Measurements from ENCODE around the gene SKAP2.

The SKAP2 gene

DNA sequence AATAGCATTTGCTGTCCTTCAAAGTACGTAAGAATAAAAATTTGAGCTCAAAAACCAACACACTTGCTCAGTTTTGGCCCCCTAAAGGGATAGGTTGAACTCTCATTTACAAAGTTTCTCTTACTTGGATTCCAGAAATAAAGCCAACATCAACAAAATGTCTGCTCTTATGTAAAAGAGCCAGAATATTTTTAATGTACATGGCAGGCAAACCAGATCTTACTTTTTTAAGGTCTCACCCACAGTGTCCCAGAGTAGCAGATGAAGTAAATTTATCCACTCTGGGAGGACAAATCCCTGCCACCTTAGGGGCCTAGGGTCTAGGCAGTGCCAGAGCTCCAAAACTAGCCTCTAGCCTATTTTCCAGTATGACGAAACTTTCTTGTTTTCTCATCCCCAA, 159.6 kb downstream of the SKAP2 start:
- Histone ChIP-seq H3K4me1 (ENCODE audit: insufficient read depth, low read length) (peaks cover 19% of the 10 kb centered on the region), H3K27me3 (ENCODE audit: control insufficient read depth in 1 of 2, insufficient read depth in 2 of 2, low read length in 2 of 2) (no peaks in the 10 kb centered on the region), H3K9ac (ENCODE audit: low read length) (no peak overlapping the region), H3K9me3 (ENCODE audit: low read length) (no peaks in the 10 kb centered on the region), H3K36me3 (ENCODE audit: insufficient read depth, low read length) (no peaks in the 10 kb centered on the region), H3K27ac (ENCODE audit: low read depth, low read length) (no peak overlapping the region), H3K4me3 (ENCODE audit: low read depth in 1 of 2, low read length in 2 of 2) (no peak overlapping the region)

DNA sequence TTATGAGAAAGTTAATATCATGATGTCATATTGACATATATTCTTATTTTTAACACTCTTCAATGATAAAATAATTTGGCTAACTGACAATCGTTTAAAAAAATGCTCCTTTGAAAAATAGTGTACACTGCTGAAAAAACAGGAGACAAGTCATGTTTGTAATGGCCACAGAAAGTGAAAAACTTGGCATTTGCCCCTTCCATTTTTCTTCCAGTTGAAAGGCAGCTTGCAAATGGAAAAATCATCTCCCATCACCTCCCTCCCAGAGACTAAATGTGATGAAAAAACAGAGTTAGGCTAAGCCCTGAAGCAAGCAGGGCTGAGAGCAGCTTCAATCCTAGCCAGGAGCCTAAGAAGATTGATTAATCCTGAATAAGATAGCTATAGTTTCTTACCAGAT, 160.4 kb downstream of the SKAP2 start:
- no peaks in the 10 kb centered on the region for H3K27me3 ChIP-seq (ENCODE audit: control insufficient read depth in 1 of 2, insufficient read depth in 2 of 2, low read length in 2 of 2)

DNA sequence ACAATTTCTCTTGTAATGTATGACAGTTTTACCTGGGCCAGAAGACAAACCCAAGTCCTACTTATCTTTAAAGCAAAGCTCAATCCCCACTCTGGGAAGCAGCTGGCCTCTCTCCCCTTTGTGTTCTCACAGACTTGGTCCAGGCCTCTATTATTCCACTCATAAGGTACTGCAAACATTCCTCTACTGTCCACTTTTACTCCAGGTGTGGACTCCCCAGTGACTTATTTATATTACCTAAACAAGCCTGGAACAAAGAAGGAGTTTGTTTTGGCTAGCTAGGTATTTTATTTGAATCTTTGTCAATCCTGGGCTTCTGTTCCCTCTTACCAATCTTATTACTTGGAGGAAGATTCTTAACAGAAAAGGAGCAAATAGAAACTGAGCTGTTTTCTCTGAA, 163.5 kb downstream of the SKAP2 start:
- Histone ChIP-seq H3K4me1 (ENCODE audit: insufficient read depth, low read length) (peaks cover 19% of the 10 kb centered on the region), H3K27me3 (ENCODE audit: control insufficient read depth in 1 of 2, insufficient read depth in 2 of 2, low read length in 2 of 2) (no peaks in the 10 kb centered on the region), H3K9me3 (ENCODE audit: low read length) (no peaks in the 10 kb centered on the region), H3K27ac (ENCODE audit: low read depth, low read length) (no peak overlapping the region), H3K36me3 (ENCODE audit: insufficient read depth, low read length) (no peaks in the 10 kb centered on the region), H3K4me3 (ENCODE audit: low read depth in 1 of 2, low read length in 2 of 2) (no peak overlapping the region), H3K9ac (ENCODE audit: low read length) (no peak overlapping the region)

More for the DNA sequence above, 160.4 kb downstream of the SKAP2 start:
- Histone ChIP-seq H3K36me3 (ENCODE audit: insufficient read depth, low read length) (no peaks in the 10 kb centered on the region), H3K4me1 (ENCODE audit: insufficient read depth, low read length) (peaks cover 19% of the 10 kb centered on the region), H3K27ac (ENCODE audit: low read depth, low read length) (no peak overlapping the region), H3K9ac (ENCODE audit: low read length) (no peak overlapping the region), H3K4me3 (ENCODE audit: low read depth in 1 of 2, low read length in 2 of 2) (no peak overlapping the region), H3K9me3 (ENCODE audit: low read length) (no peaks in the 10 kb centered on the region)

DNA sequence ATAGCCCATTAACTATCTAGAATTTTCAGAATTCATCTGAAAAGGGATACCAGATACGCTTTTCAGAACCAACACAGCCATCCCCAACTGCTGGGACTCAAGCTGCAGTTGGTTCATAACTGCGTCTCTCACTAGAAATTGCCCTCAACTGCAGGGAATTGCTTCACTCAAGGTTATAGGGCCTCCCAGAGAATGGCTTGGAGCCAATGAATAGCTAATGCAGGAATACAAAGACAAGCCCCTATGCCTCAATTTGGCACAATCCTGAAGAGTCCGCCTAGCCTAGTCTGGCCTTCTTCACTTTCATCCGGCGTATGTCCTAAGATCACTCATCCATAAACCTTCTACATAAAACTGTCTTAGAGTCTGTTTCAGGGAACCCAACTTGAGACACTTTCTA, 164.0 kb downstream of the SKAP2 start:
- no peaks in the 10 kb centered on the region for H3K9me3 ChIP-seq (ENCODE audit: low read length)

DNA sequence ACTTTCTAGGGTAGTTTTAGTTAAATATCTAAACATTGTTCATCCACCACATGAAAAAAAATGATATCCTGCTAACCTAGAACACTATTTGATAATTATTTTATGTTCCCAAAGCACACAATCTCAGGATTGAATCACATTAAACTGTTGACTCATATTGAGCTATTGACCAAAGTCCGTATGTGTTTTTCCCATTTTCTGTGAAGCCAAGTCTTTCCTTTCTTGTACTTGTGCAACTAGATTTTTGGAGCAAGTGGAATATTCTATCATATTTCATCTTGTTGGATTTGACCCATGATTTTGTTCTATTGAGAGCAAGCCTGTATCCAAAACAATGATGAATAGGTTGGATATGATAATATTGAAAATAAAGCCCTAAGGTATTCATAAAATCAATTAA, 164.6 kb downstream of the SKAP2 start:
- no peak overlapping the region for H3K4me3 ChIP-seq (ENCODE audit: low read depth in 1 of 2, low read length in 2 of 2)
- peaks cover 8% of the 10 kb centered on the region for H3K4me1 ChIP-seq (ENCODE audit: insufficient read depth, low read length)
- H3K9ac ChIP-seq (ENCODE audit: low read length), result no peak overlapping the region
- no peak overlapping the region for H3K27ac ChIP-seq (ENCODE audit: low read depth, low read length)
- H3K27me3 ChIP-seq (ENCODE audit: control insufficient read depth in 1 of 2, insufficient read depth in 2 of 2, low read length in 2 of 2), result no peaks in the 10 kb centered on the region
- no peaks in the 10 kb centered on the region for H3K36me3 ChIP-seq (ENCODE audit: insufficient read depth, low read length)
- no peaks in the 10 kb centered on the region for H3K9me3 ChIP-seq (ENCODE audit: low read length)

More for the DNA sequence above, 164.0 kb downstream of the SKAP2 start:
- H3K36me3 ChIP-seq (ENCODE audit: insufficient read depth, low read length), result no peaks in the 10 kb centered on the region
- H3K4me3 ChIP-seq (ENCODE audit: low read depth in 1 of 2, low read length in 2 of 2), result no peak overlapping the region
- H3K27ac ChIP-seq (ENCODE audit: low read depth, low read length), result no peak overlapping the region
- H3K4me1 ChIP-seq (ENCODE audit: insufficient read depth, low read length), result peaks cover 14% of the 10 kb centered on the region
- H3K9ac ChIP-seq (ENCODE audit: low read length), result no peak overlapping the region
- H3K27me3 ChIP-seq (ENCODE audit: control insufficient read depth in 1 of 2, insufficient read depth in 2 of 2, low read length in 2 of 2), result no peaks in the 10 kb centered on the region

DNA sequence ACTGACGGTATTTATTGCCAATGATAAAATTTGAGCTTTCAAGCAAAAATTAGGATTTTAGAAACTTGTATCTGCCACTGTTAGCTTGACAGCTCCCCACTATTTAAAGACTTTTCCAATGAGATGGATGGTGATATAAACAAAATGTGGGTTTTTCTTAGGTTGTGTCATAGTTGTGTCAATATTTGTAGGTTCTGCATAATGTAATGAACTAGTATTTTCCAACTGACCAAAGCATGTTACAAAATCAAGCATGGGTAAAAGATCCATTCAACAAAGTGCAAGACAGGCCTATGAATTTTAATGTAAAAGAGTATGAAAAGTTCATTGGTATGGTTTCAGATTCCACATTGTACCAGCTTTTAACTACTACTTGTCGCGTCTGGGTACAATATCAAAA, 165.6 kb downstream of the SKAP2 start:
- Histone ChIP-seq H3K4me1 (ENCODE audit: insufficient read depth, low read length) (no peaks in the 10 kb centered on the region), H3K27me3 (ENCODE audit: control insufficient read depth in 1 of 2, insufficient read depth in 2 of 2, low read length in 2 of 2) (no peaks in the 10 kb centered on the region), H3K9me3 (ENCODE audit: low read length) (no peaks in the 10 kb centered on the region), H3K4me3 (ENCODE audit: low read depth in 1 of 2, low read length in 2 of 2) (no peak overlapping the region), H3K9ac (ENCODE audit: low read length) (no peak overlapping the region), H3K27ac (ENCODE audit: low read depth, low read length) (no peak overlapping the region), H3K36me3 (ENCODE audit: insufficient read depth, low read length) (no peaks in the 10 kb centered on the region)

DNA sequence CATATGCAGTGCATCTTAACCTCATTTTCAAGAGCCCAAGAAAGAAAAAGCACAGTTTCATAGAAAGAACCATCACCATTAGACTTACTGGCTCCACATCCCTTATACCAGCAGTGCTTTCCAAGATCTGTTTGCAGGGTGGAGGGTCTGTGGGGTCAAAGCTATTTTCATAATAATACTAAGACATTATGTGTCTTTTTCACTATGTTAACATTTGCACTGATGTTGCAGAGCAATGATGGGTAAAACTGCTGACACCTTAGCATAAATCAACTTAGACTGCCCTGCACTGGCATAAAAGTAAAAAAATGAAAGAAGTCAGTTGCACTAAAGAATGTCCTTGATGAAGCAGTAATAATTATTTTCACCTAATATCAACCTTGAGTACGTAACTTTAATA, 166.2 kb downstream of the SKAP2 start:
- no peak overlapping the region for H3K9ac ChIP-seq (ENCODE audit: low read length)
- H3K4me1 ChIP-seq (ENCODE audit: insufficient read depth, low read length), result no peaks in the 10 kb centered on the region
- no peaks in the 10 kb centered on the region for H3K27me3 ChIP-seq (ENCODE audit: control insufficient read depth in 1 of 2, insufficient read depth in 2 of 2, low read length in 2 of 2)
- H3K27ac ChIP-seq (ENCODE audit: low read depth, low read length), result no peak overlapping the region
- no peak overlapping the region for H3K4me3 ChIP-seq (ENCODE audit: low read depth in 1 of 2, low read length in 2 of 2)
- no peaks in the 10 kb centered on the region for H3K36me3 ChIP-seq (ENCODE audit: insufficient read depth, low read length)
- no peaks in the 10 kb centered on the region for H3K9me3 ChIP-seq (ENCODE audit: low read length)

DNA sequence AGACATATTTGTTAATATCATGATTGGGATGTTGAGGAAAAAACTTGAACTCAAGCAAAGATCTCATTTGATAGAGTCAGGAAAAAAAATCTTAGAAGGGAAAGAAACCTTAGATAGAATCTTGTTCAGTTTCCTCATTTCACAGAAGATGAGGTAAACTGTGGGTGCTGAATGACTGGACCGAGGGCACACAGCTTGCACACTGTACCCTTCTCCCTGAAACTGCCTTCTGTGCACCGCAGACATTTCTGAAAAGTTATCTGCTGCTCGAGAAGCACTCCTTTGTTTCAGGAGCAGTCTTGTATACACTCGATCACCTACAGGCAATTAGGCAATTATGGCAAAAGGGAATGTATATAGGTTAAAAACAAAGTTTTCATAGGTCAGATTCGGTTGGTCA, 167.4 kb downstream of the SKAP2 start:
- no peak overlapping the region for H3K9ac ChIP-seq (ENCODE audit: low read length)
- no peaks in the 10 kb centered on the region for H3K36me3 ChIP-seq (ENCODE audit: insufficient read depth, low read length)
- no peak overlapping the region for H3K4me3 ChIP-seq (ENCODE audit: low read depth in 1 of 2, low read length in 2 of 2)
- no peaks in the 10 kb centered on the region for H3K27me3 ChIP-seq (ENCODE audit: control insufficient read depth in 1 of 2, insufficient read depth in 2 of 2, low read length in 2 of 2)
- no peak overlapping the region for H3K27ac ChIP-seq (ENCODE audit: low read depth, low read length)
- no peaks in the 10 kb centered on the region for H3K4me1 ChIP-seq (ENCODE audit: insufficient read depth, low read length)
- no peaks in the 10 kb centered on the region for H3K9me3 ChIP-seq (ENCODE audit: low read length)

DNA sequence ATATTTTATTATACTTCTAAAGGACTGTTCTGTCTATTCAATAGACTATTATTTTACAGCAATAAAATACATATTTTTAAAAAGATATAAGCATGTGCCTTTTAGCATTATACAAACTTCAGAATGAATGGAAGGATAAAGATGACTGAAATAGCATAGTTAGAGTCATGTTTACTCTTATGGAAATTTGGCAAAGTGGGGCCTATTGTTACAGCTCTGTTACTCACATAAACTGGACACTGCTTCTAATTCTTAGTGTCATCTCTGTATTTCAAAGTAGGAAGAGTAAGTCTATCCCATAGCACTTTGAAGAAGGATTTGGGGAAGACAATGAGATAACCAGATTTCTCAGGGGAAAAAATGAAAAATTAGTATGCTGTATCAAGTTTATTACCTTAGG, 168.2 kb downstream of the SKAP2 start:
- H3K4me1 ChIP-seq (ENCODE audit: insufficient read depth, low read length), result no peaks in the 10 kb centered on the region
- H3K9ac ChIP-seq (ENCODE audit: low read length), result no peak overlapping the region
- no peaks in the 10 kb centered on the region for H3K36me3 ChIP-seq (ENCODE audit: insufficient read depth, low read length)

DNA sequence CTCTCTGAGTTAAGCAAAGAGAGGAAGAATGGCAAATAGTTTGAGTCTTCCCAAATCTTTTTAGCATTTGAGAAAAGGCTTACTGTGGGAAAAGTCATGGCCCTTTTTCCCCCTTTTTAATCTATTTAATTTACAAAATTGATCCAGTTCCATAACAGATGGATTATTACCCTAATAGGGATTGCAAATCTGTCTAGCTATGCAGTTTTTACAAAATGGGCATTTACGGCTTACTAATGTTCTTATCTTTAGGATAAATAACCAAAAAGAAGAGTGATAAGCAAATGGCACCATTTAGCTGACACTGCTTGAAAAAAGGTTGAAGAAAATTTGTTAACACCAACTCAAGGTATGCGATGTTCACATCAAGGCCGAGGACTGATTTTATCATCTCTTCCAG, 169.7 kb downstream of the SKAP2 start:
- H3K9ac ChIP-seq (ENCODE audit: low read length), result no peak overlapping the region
- no peaks in the 10 kb centered on the region for H3K4me1 ChIP-seq (ENCODE audit: insufficient read depth, low read length)
- no peak overlapping the region for H3K27ac ChIP-seq (ENCODE audit: low read depth, low read length)
- H3K27me3 ChIP-seq (ENCODE audit: control insufficient read depth in 1 of 2, insufficient read depth in 2 of 2, low read length in 2 of 2), result no peaks in the 10 kb centered on the region
- no peaks in the 10 kb centered on the region for H3K36me3 ChIP-seq (ENCODE audit: insufficient read depth, low read length)
- no peaks in the 10 kb centered on the region for H3K9me3 ChIP-seq (ENCODE audit: low read length)
- H3K4me3 ChIP-seq (ENCODE audit: low read depth in 1 of 2, low read length in 2 of 2), result no peak overlapping the region

More for the DNA sequence above, 168.2 kb downstream of the SKAP2 start:
- H3K9me3 ChIP-seq (ENCODE audit: low read length), result no peaks in the 10 kb centered on the region
- H3K27me3 ChIP-seq (ENCODE audit: control insufficient read depth in 1 of 2, insufficient read depth in 2 of 2, low read length in 2 of 2), result no peaks in the 10 kb centered on the region
- no peak overlapping the region for H3K27ac ChIP-seq (ENCODE audit: low read depth, low read length)
- H3K4me3 ChIP-seq (ENCODE audit: low read depth in 1 of 2, low read length in 2 of 2), result no peak overlapping the region

DNA sequence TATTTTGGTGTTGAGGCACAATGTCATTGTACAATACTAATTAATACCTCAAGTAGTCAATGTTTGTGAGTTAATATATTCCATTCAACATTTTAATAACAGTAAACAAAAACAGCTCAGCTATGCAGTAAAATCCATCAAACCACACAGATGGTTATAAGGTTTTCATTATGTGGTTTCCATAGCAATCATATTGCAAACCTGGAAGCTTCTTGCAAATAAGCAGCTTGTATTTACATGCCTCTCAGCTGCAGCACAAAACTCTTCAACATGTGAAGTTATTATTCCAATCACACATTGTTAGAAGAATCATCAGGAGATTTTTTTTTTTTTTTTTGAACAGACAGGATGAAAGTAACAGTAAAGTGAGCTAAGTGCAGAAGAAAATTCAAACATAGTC, 170.2 kb downstream of the SKAP2 start:
- H3K9me3 ChIP-seq (ENCODE audit: low read length), result no peaks in the 10 kb centered on the region

DNA sequence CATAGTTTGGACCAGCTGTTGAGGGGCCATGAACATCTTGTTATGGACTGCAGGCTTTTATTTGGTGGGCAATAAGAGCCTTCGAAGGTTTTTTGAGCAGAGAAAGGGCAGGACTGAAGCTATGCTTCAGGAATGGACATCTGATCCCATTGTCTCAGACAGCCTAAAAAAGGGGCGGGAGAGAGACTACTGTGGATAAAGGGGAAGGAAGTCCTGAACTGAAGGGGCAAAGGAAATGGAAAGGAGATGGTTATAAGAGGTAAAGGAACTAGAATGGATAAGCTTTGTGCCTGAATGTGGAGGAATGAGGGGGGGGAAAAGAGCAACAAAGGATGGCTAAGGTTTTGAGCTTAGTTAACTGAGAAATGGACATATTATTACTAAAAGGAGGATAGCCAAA, 172.5 kb downstream of the SKAP2 start:
- Histone ChIP-seq H3K4me1 (ENCODE audit: insufficient read depth, low read length) (no peaks in the 10 kb centered on the region), H3K27me3 (ENCODE audit: control insufficient read depth in 1 of 2, insufficient read depth in 2 of 2, low read length in 2 of 2) (no peaks in the 10 kb centered on the region), H3K9ac (ENCODE audit: low read length) (no peak overlapping the region), H3K27ac (ENCODE audit: low read depth, low read length) (no peak overlapping the region), H3K4me3 (ENCODE audit: low read depth in 1 of 2, low read length in 2 of 2) (no peak overlapping the region), H3K9me3 (ENCODE audit: low read length) (no peaks in the 10 kb centered on the region), H3K36me3 (ENCODE audit: insufficient read depth, low read length) (no peaks in the 10 kb centered on the region)

More for the DNA sequence above, 170.2 kb downstream of the SKAP2 start:
- Histone ChIP-seq H3K4me1 (ENCODE audit: insufficient read depth, low read length) (no peaks in the 10 kb centered on the region), H3K9ac (ENCODE audit: low read length) (no peak overlapping the region), H3K27me3 (ENCODE audit: control insufficient read depth in 1 of 2, insufficient read depth in 2 of 2, low read length in 2 of 2) (no peaks in the 10 kb centered on the region), H3K27ac (ENCODE audit: low read depth, low read length) (no peak overlapping the region), H3K4me3 (ENCODE audit: low read depth in 1 of 2, low read length in 2 of 2) (no peak overlapping the region), H3K36me3 (ENCODE audit: insufficient read depth, low read length) (no peaks in the 10 kb centered on the region)

All from muscle layer of colon (tissue), 2 donors.